PC-9 (cell line): ENCODE measurements around the gene PIK3R3.

ENCODE experiments used
- CTCF ChIP-seq: fragments of 200-600 bp; sonication (generic); conservative IDR thresholded peaks from 2 replicates; pipeline ENCODE4 v1.6.1; 2017; ENCODE audit warnings: mixed run types, antibody characterized with exemption, mild to moderate bottlenecking, moderate library complexity
- EZH2 ChIP-seq: fragments of 200-600 bp; sonication (generic); IDR thresholded peaks from 2 replicates; pipeline ENCODE4 v1.8.0; 2017; ENCODE audit warnings: antibody characterized with exemption, low read depth

GRCh38 chr1:46086576-46086975 lies 45.9 kb downstream of the PIK3R3 start:
- no peak for TF ChIP-seq CTCF
- no peak for TF ChIP-seq EZH2
